Erythroblast (primary cell): ENCODE results near the gene SLC12A2.

Source experiments
- GATA1 ChIP-seq: IDR thresholded peaks from 2 replicates; pipeline ENCODE4 v1.6.1; 2011; ENCODE audit warnings: low read depth, mild to moderate bottlenecking, control low read depth, low read length, moderate library complexity
- POLR2A ChIP-seq: IDR thresholded peaks from 2 replicates; pipeline ENCODE4 v1.6.1; 2011; ENCODE audit warnings: mild to moderate bottlenecking, low read length

DNA sequence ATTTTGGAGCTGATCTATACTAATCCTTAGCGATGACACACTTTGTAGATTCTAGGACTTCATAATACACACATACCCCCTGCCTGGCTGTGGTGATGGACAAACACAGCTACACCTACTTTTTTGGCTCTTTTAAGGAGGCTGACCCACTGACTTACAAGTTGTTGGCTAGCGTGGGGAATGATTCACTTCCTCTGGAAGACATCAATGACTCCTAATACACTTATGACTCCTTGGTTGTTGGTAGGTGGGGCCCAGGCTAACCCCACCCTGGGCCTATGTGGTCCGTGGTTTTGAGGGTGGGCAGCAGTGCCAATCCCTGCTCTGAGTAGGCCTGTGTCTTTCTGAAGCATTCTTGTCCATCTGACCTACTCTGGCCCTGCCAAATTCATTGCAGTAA lies 144.4 kb downstream of the SLC12A2 start:
- TF ChIP-seq POLR2A, result no peak
- TF ChIP-seq GATA1, result no peak
